WTC11 (cell line): ENCODE data around the gene SMDT1. TPM values are rescaled to one million over a fixed set of nuclear protein-coding genes. Genes with fewer than 3 reads are reported as not detected.

Experiments
- ATAC-seq: fragments of 200-7000 bp; cut with Tn5 transposase; 2 replicates; pipeline ENCODE4 v1.10.0; 2021; ENCODE audit warnings: mild to moderate bottlenecking, moderate library complexity
- CTCF ChIA-PET: fragments of 300-600 bp; sonication (Branson Sonifier 250); formaldehyde crosslinking; loops from one replicate; lab custom pipeline; 2021; ENCODE audit warnings: antibody characterized with exemption; lab: Charles Lee
- POLR2A ChIA-PET: fragments of 350-600 bp; sonication (Branson Sonifier 250); formaldehyde crosslinking; loops from one replicate; lab custom pipeline; 2021; ENCODE audit warnings: antibody characterized with exemption; lab: Charles Lee
- DNase-seq: peaks from one replicate; pipeline ENCODE4 v3.0.0; 2021; ENCODE audit warnings: low spot score
- H3K27ac Mint-ChIP-seq: 2 replicates; pipeline ENCODE4 v1.8.0; 2021; ENCODE audit warnings: mixed read lengths
- H3K27me3 Mint-ChIP-seq: 2 replicates; pipeline ENCODE4 v1.8.0; 2021; ENCODE audit warnings: low read depth, mild to moderate bottlenecking, moderate library complexity, mixed read lengths
- H3K36me3 Mint-ChIP-seq: 2 replicates; pipeline ENCODE4 v1.8.0; 2021; ENCODE audit warnings: mixed read lengths
- H3K4me1 Mint-ChIP-seq: 2 replicates; pipeline ENCODE4 v1.8.0; 2022; ENCODE audit warnings: mixed read lengths
- H3K4me3 Mint-ChIP-seq: 2 replicates; pipeline ENCODE4 v1.8.0; 2021; ENCODE audit warnings: mild to moderate bottlenecking, moderate library complexity, mixed read lengths
- H3K9me3 Mint-ChIP-seq: 2 replicates; pipeline ENCODE4 v1.8.0; 2021; ENCODE audit warnings: mixed read lengths
- CREB1 ChIP-seq: sonication (generic); formaldehyde crosslinking; IDR thresholded peaks from 2 replicates; pipeline ENCODE4 v1.8.0; 2023; ENCODE audit warnings: mild to moderate bottlenecking, missing genetic modification reagents
- ESRRA ChIP-seq: sonication (generic); formaldehyde crosslinking; IDR thresholded peaks from 2 replicates; pipeline ENCODE4 v1.8.1; 2022; ENCODE audit warnings: mild to moderate bottlenecking, missing genetic modification reagents, borderline replicate concordance
- ETV6 ChIP-seq: sonication (generic); formaldehyde crosslinking; IDR thresholded peaks from 2 replicates; pipeline ENCODE4 v1.8.1; 2022; ENCODE audit warnings: mild to moderate bottlenecking, missing genetic modification reagents
- GABPB1 ChIP-seq: sonication (generic); formaldehyde crosslinking; IDR thresholded peaks from 2 replicates; pipeline ENCODE4 v1.8.1; 2023; ENCODE audit warnings: mild to moderate bottlenecking, missing genetic modification reagents
- GTF2I ChIP-seq: fragments of 250-450 bp; sonication (Bioruptor Pico); conservative IDR thresholded peaks from 2 replicates; pipeline ENCODE4 v1.4.0; 2021; ENCODE audit warnings: mild to moderate bottlenecking
- NR1H2 ChIP-seq: sonication (generic); formaldehyde crosslinking; IDR thresholded peaks from 2 replicates; pipeline ENCODE4 v1.9.0; 2021; ENCODE audit warnings: mild to moderate bottlenecking, moderate library complexity, missing genetic modification reagents
- NR2C2 ChIP-seq: sonication (generic); formaldehyde crosslinking; IDR thresholded peaks from 2 replicates; pipeline ENCODE4 v1.8.0; 2022; ENCODE audit warnings: mild to moderate bottlenecking, missing genetic modification reagents
- PRRX2 ChIP-seq: fragments of 250-450 bp; sonication (Bioruptor Pico); IDR thresholded peaks from 2 replicates; pipeline ENCODE4 v1.8.0; 2021; ENCODE audit warnings: mild to moderate bottlenecking
- SP1 ChIP-seq: sonication (generic); formaldehyde crosslinking; conservative IDR thresholded peaks from 2 replicates; pipeline ENCODE4 v1.8.1; 2022; ENCODE audit warnings: missing genetic modification reagents
- STAT6 ChIP-seq: sonication (generic); formaldehyde crosslinking; conservative IDR thresholded peaks from 2 replicates; pipeline ENCODE4 v1.8.1; 2023; ENCODE audit warnings: mild to moderate bottlenecking, low read depth, missing genetic modification reagents, moderate library complexity
- TCF7 ChIP-seq: sonication (generic); formaldehyde crosslinking; IDR thresholded peaks from 2 replicates; pipeline ENCODE4 v1.8.0; 2022; ENCODE audit warnings: mild to moderate bottlenecking, low read depth, missing genetic modification reagents, moderate library complexity
- ZNF263 ChIP-seq: sonication (generic); formaldehyde crosslinking; IDR thresholded peaks from 2 replicates; pipeline ENCODE4 v1.8.1; 2022; ENCODE audit warnings: low read depth, mild to moderate bottlenecking, moderate library complexity, missing genetic modification reagents
- ZNF317 ChIP-seq: sonication (generic); formaldehyde crosslinking; IDR thresholded peaks from 2 replicates; pipeline ENCODE4 v1.8.1; 2023; ENCODE audit warnings: low read depth, mild to moderate bottlenecking, moderate library complexity, missing genetic modification reagents, borderline replicate concordance
- total RNA-seq: library from RNA; stranded (reverse); gene quantifications from 3 replicates; pipeline ENCODE4 v1.2.3, GENCODE V29; 2021
- TF ChIP-seq, protein P1 (sequence below): fragments of 200-600 bp; IDR thresholded peaks from 2 replicates; pipeline ENCODE4 v1.8.0; 2022; ENCODE audit warnings: antibody characterized with exemption
- TF ChIP-seq, protein P2 (sequence below): sonication (generic); formaldehyde crosslinking; IDR thresholded peaks from 2 replicates; pipeline ENCODE4 v1.8.0; 2023; ENCODE audit warnings: mild to moderate bottlenecking, missing genetic modification reagents
- TF ChIP-seq, protein P3 (sequence below): sonication (generic); formaldehyde crosslinking; IDR thresholded peaks from 2 replicates; pipeline ENCODE4 v1.8.1; 2023; ENCODE audit warnings: mild to moderate bottlenecking, missing genetic modification reagents, moderate library complexity

Gene SMDT1
- total RNA-seq, 1 experiment from 2014 or later = 39.9 TPM

GRCh38 chr22:42052765-42053164 lies 26.7 kb upstream of the SMDT1 start:
- Mint-ChIP-seq H3K27ac (no peak overlapping the region), H3K4me1 (no peaks in the 10 kb centered on the region), H3K4me3 (no peak overlapping the region), H3K27me3 (peaks cover 15% of the 10 kb centered on the region), H3K36me3 (peaks cover 13% of the 10 kb centered on the region), H3K9me3 (peaks cover 21% of the 10 kb centered on the region)
- ChIA-PET CTCF (no interaction called here), POLR2A (no interaction called here)
- TF ChIP-seq ZNF263 (no peak), NR1H2 (no peak), GABPB1 (CRISPR knock-in tag) (no peak)
- no peak for ATAC-seq
- DNase-seq = no peak

DNA sequence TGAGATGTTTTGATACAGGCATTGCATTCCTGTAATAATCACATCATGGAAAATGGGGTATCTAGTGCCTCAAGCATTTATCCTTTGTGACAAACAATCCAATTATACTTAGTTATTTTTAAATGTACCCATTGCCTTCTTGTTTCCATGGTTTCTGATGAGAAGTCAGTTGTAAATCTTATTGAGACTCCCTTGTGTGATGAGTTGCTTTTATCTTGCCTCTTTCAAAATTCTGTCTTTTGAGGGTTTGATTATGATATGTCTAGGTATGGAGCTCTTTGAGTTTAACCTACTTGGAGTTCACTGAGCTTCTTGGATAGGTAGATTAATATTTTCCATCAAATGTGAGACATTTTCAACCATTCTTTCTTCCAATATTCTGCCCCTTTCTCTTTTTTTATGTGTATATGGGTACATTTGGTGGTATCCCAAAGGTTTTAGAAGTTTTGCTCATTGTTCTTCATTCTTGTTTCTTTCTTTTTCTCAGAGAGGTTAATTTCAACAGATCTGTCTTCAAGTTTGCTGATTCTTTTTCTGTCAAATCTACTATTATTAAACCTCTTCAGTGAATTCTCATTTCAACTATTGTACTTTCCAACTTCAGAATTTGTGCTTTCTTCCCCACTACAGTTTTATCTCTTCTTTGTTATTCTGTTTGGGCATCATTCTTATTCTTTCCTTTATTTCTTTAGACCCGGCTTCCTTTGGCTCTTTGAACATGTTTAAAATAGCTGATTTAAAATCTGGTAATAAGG lies 22.6 kb upstream of the SMDT1 start:
- Mint-ChIP-seq H3K9me3 (peaks cover 34% of the 10 kb centered on the region), H3K36me3 (peaks cover 46% of the 10 kb centered on the region), H3K4me1 (no peaks in the 10 kb centered on the region), H3K27ac (no peak overlapping the region), H3K27me3 (peaks cover 19% of the 10 kb centered on the region), H3K4me3 (no peak overlapping the region)
- DNase-seq = no peak
- no peak for TF ChIP-seq ETV6 (CRISPR knock-in tag)
- TF ChIP-seq ZNF317 (CRISPR knock-in tag) = peak; percentile 91
- ATAC-seq = no peak
- ChIA-PET POLR2A (interaction anchor here (0.7 kb wide), 1 partner anchor 13 kb away, joined by 3 read pairs; no protein-coding TSS in a partner anchor), CTCF (interaction anchor here (0.6 kb wide), 1 partner anchor 664 kb away, joined by 3 read pairs; the partner anchor contains the start of gene A4GALT)

- Mint-ChIP-seq H3K4me3 (no peak overlapping the region), H3K9me3 (peaks cover 34% of the 10 kb centered on the region), H3K27me3 (peaks cover 19% of the 10 kb centered on the region), H3K36me3 (peaks cover 64% of the 10 kb centered on the region), H3K27ac (no peak overlapping the region), H3K4me1 (peaks cover 13% of the 10 kb centered on the region)
- no peak for ATAC-seq
- TF ChIP-seq CREB1 (no peak), NR1H2 (no peak)
- ChIA-PET POLR2A (no interaction called here), CTCF (interaction anchor here (2.2 kb wide), 1 partner anchor 31 kb away, joined by 7 read pairs; the partner anchor contains the start of gene NDUFA6)
- no peak for DNase-seq
Measured at GRCh38 chr22:42060489-42060888, 19.0 kb upstream of the SMDT1 start.

DNA sequence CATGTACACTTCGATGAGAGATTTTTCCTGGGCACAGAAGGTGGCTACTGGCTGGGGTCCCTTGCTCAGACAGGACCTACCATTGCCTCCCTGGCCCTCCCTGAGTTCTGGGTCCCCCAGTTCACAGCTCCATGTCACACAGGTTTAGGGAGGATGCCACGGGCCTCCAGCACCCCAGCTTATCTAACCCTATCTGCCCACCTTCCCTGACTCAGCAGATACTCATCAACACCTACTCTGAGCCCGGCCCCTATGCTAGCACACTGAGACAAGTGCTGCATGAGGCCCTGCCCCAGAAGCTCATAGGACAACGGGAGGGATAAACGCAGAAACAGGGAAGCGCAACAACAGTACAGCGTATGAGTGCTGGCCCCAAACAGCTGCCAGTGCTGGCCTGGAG lies 18.5 kb upstream of the SMDT1 start:
- H3K27ac Mint-ChIP-seq = no peak overlapping the region
- H3K9me3 Mint-ChIP-seq = peaks cover 29% of the 10 kb centered on the region
- TF ChIP-seq TCF7 (CRISPR knock-in tag) = no peak
- H3K4me1 Mint-ChIP-seq = peaks cover 17% of the 10 kb centered on the region
- H3K27me3 Mint-ChIP-seq = peaks cover 18% of the 10 kb centered on the region
- ChIA-PET POLR2A (no interaction called here), CTCF (interaction anchor here (2.2 kb wide), 1 partner anchor 30 kb away, joined by 7 read pairs; the partner anchor contains the start of gene NDUFA6)
- H3K36me3 Mint-ChIP-seq = peaks cover 67% of the 10 kb centered on the region
- no peak overlapping the region for H3K4me3 Mint-ChIP-seq
- DNase-seq = no peak
- no peak for ATAC-seq

- H3K4me3 Mint-ChIP-seq = no peak overlapping the region
- ChIA-PET CTCF (interaction anchor here (1.2 kb wide), 1 partner anchor 29 kb away, joined by 4 read pairs; no protein-coding TSS in a partner anchor), POLR2A (no interaction called here)
- peaks cover 14% of the 10 kb centered on the region for H3K9me3 Mint-ChIP-seq
- peaks cover 21% of the 10 kb centered on the region for H3K4me1 Mint-ChIP-seq
- ATAC-seq = no peak
- DNase-seq = no peak
- H3K36me3 Mint-ChIP-seq = peaks cover 66% of the 10 kb centered on the region
- peak overlapping the region; percentile 49; the same call in 1 of the 2 replicates for H3K27ac Mint-ChIP-seq
- H3K27me3 Mint-ChIP-seq = 0 out of 2 replicates have a peak, but pooled peaks cover 4% of the 10 kb centered on the region
- no peak for TF ChIP-seq SP1
- no peak for TF ChIP-seq STAT6 (CRISPR knock-in tag)
- TF ChIP-seq NR2C2 (CRISPR knock-in tag) = no peak
- no peak for TF ChIP-seq TCF7 (CRISPR knock-in tag)
- TF ChIP-seq, protein P1, sequence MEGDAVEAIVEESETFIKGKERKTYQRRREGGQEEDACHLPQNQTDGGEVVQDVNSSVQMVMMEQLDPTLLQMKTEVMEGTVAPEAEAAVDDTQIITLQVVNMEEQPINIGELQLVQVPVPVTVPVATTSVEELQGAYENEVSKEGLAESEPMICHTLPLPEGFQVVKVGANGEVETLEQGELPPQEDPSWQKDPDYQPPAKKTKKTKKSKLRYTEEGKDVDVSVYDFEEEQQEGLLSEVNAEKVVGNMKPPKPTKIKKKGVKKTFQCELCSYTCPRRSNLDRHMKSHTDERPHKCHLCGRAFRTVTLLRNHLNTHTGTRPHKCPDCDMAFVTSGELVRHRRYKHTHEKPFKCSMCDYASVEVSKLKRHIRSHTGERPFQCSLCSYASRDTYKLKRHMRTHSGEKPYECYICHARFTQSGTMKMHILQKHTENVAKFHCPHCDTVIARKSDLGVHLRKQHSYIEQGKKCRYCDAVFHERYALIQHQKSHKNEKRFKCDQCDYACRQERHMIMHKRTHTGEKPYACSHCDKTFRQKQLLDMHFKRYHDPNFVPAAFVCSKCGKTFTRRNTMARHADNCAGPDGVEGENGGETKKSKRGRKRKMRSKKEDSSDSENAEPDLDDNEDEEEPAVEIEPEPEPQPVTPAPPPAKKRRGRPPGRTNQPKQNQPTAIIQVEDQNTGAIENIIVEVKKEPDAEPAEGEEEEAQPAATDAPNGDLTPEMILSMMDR = no peak
- no peak for TF ChIP-seq PRRX2 (CRISPR knock-in tag)
- TF ChIP-seq, protein P2, sequence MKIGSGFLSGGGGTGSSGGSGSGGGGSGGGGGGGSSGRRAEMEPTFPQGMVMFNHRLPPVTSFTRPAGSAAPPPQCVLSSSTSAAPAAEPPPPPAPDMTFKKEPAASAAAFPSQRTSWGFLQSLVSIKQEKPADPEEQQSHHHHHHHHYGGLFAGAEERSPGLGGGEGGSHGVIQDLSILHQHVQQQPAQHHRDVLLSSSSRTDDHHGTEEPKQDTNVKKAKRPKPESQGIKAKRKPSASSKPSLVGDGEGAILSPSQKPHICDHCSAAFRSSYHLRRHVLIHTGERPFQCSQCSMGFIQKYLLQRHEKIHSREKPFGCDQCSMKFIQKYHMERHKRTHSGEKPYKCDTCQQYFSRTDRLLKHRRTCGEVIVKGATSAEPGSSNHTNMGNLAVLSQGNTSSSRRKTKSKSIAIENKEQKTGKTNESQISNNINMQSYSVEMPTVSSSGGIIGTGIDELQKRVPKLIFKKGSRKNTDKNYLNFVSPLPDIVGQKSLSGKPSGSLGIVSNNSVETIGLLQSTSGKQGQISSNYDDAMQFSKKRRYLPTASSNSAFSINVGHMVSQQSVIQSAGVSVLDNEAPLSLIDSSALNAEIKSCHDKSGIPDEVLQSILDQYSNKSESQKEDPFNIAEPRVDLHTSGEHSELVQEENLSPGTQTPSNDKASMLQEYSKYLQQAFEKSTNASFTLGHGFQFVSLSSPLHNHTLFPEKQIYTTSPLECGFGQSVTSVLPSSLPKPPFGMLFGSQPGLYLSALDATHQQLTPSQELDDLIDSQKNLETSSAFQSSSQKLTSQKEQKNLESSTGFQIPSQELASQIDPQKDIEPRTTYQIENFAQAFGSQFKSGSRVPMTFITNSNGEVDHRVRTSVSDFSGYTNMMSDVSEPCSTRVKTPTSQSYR = no peak
- TF ChIP-seq GTF2I = no peak
- TF ChIP-seq, protein P3, sequence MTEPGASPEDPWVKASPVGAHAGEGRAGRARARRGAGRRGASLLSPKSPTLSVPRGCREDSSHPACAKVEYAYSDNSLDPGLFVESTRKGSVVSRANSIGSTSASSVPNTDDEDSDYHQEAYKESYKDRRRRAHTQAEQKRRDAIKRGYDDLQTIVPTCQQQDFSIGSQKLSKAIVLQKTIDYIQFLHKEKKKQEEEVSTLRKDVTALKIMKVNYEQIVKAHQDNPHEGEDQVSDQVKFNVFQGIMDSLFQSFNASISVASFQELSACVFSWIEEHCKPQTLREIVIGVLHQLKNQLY (CRISPR knock-in tag) = no peak
- TF ChIP-seq ESRRA (CRISPR knock-in tag) = no peak
Measured at GRCh38 chr22:42062506-42063170, 16.9 kb upstream of the SMDT1 start.
